ENCODE data around the gene NYNRIN. TPM values are rescaled to one million over a fixed set of nuclear protein-coding genes. Genes with fewer than 3 reads are reported as not detected.

Gene NYNRIN
- total RNA-seq, 1 experiment from 2014 or later, result 2.7 TPM

DNA sequence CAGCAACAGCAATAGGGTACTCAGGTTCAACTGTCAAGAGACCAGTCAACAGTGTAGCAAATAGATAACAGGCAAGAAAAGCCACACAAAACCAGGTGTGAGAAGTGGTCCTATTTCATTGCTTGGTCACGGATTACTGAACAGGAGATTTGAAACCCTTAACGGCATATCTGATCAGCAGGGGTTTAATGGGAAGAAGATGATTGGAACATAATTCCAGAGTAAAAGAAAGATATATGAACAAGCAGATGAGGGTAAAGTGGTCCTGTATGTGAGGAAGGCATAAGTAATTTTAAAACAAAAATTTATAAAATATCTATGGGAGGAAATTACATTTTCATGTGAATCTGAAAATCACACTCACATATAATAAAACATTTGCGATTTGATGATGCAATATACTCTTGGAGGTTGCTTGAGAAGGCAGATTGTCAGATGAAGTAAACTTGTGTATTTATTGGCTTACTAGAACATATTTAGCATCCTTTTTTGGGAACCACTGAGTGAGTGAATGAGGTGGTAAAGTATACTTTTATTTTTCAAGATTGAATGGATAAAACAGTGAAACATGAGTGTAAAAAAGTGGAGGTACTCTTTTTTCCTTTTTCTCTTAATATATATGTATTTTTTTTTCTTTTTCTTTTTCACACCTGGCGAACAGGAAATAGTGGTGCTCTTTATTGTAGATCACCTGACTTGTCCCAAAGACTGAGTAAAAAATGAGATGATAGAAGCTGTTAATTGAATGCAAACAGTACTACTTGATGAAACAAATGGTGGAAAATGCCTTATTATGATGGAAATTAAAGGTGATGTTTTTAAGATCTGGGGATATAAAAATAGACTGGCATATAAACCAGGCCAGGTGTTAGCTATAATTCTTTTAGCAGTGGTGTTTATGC lies 65.3 kb downstream of the NYNRIN start:
- no peak overlapping the region for H3K4me2 ChIP-seq (ENCODE audit: low read length)
- no peaks in the 10 kb centered on the region for H3K36me3 ChIP-seq (ENCODE audit: low read depth, low read length)
- ATAC-seq (no peak), DNase-seq (no peak)
- no peaks in the 10 kb centered on the region for H4K20me1 ChIP-seq (ENCODE audit: low read length)
- no peak overlapping the region for H2AFZ ChIP-seq (ENCODE audit: low read length)
- TF ChIP-seq CTCF (conservative IDR thresholded peaks at IDR 0.05; ENCODE audit: low read depth, low read length) (no peak), EZH2phosphoT487 (IDR thresholded peaks at IDR 0.05; ENCODE audit: borderline replicate concordance, low read length) (no peak), EZH2 (IDR thresholded peaks at IDR 0.05; ENCODE audit: low read length, unreplicated experiment) (no peak)
- H3K27ac ChIP-seq (ENCODE audit: low read length), result no peak overlapping the region
- H3F3A ChIP-seq (ENCODE audit: low read length, unreplicated experiment), result peaks cover 7% of the 10 kb centered on the region
- H3K4me1 ChIP-seq (ENCODE audit: insufficient read depth, low read length), result peaks cover 23% of the 10 kb centered on the region
- no peaks in the 10 kb centered on the region for H3K79me2 ChIP-seq (ENCODE audit: low read length)
- no peaks in the 10 kb centered on the region for H3K9me3 ChIP-seq (ENCODE audit: low read length)
- no peak overlapping the region for H3K9ac ChIP-seq (ENCODE audit: low read length)
- POLR2A ChIA-PET (ENCODE audit: unreplicated experiment), result no interaction called here
- H3K9me2 ChIP-seq (replicated peaks; ENCODE audit: low read length), result 0 out of 2 replicates have a peak, but pooled peaks cover 3% of the 10 kb centered on the region
- H3K4me3 ChIP-seq (ENCODE audit: low read length), result no peak overlapping the region
- BruUV-seq (replicated peaks), result no TSS peak
- intact Hi-C loops (cut with micrococcal nuclease), result no loop called here
- H3K27me3 ChIP-seq (ENCODE audit: low read length), result no peaks in the 10 kb centered on the region
- CTCF ChIA-PET, result interaction anchor here (0.7 kb wide), 1 partner anchor 33 kb away, joined by 7 read pairs; no protein-coding TSS in a partner anchor

- BruUV-seq (replicated peaks), result no TSS peak
- intact Hi-C loops (cut with micrococcal nuclease), result no loop called here
- CTCF ChIA-PET, result interaction anchor here (0.7 kb wide), 1 partner anchor 34 kb away, joined by 7 read pairs; no protein-coding TSS in a partner anchor
- H3K9me2 ChIP-seq (replicated peaks; ENCODE audit: low read length), result 0 out of 2 replicates have a peak, but pooled peaks cover 2% of the 10 kb centered on the region
- H3K36me3 ChIP-seq (ENCODE audit: low read depth, low read length), result no peaks in the 10 kb centered on the region
- no peak overlapping the region for H3K9ac ChIP-seq (ENCODE audit: low read length)
- no peak for ATAC-seq
- H3K4me3 ChIP-seq (ENCODE audit: low read length), result no peak overlapping the region
- peaks cover 7% of the 10 kb centered on the region for H3F3A ChIP-seq (ENCODE audit: low read length, unreplicated experiment)
- no peak overlapping the region for H3K4me2 ChIP-seq (ENCODE audit: low read length)
- no peaks in the 10 kb centered on the region for H4K20me1 ChIP-seq (ENCODE audit: low read length)
- peaks cover 18% of the 10 kb centered on the region for H3K4me1 ChIP-seq (ENCODE audit: insufficient read depth, low read length)
- no peak for DNase-seq
- H3K27ac ChIP-seq (ENCODE audit: low read length), result no peak overlapping the region
- POLR2A ChIA-PET (ENCODE audit: unreplicated experiment), result no interaction called here
- no peaks in the 10 kb centered on the region for H3K79me2 ChIP-seq (ENCODE audit: low read length)
- TF ChIP-seq EZH2 (IDR thresholded peaks at IDR 0.05; ENCODE audit: low read length, unreplicated experiment) (no peak), CTCF (conservative IDR thresholded peaks at IDR 0.05; ENCODE audit: low read depth, low read length) (no peak), EZH2phosphoT487 (IDR thresholded peaks at IDR 0.05; ENCODE audit: borderline replicate concordance, low read length) (no peak)
- no peaks in the 10 kb centered on the region for H3K27me3 ChIP-seq (ENCODE audit: low read length)
- H3K9me3 ChIP-seq (ENCODE audit: low read length), result no peaks in the 10 kb centered on the region
- H2AFZ ChIP-seq (ENCODE audit: low read length), result no peak overlapping the region
These were observed 66.6 kb downstream of the NYNRIN start for GRCh38 chr14:24465368-24465767.

- BruUV-seq (replicated peaks), result no TSS peak
- H3K9me2 ChIP-seq (replicated peaks; ENCODE audit: low read length), result no peaks in the 10 kb centered on the region
- H3K9ac ChIP-seq (ENCODE audit: low read length), result no peak overlapping the region
- TF ChIP-seq EZH2phosphoT487 (IDR thresholded peaks at IDR 0.05; ENCODE audit: borderline replicate concordance, low read length) (no peak), EZH2 (IDR thresholded peaks at IDR 0.05; ENCODE audit: low read length, unreplicated experiment) (no peak), CTCF (conservative IDR thresholded peaks at IDR 0.05; ENCODE audit: low read depth, low read length) (no peak)
- no peak overlapping the region for H3K4me3 ChIP-seq (ENCODE audit: low read length)
- H3K27ac ChIP-seq (ENCODE audit: low read length), result no peak overlapping the region
- H3K27me3 ChIP-seq (ENCODE audit: low read length), result no peaks in the 10 kb centered on the region
- peaks cover 13% of the 10 kb centered on the region for H3K4me1 ChIP-seq (ENCODE audit: insufficient read depth, low read length)
- ChIA-PET POLR2A (ENCODE audit: unreplicated experiment) (no interaction called here), CTCF (no interaction called here)
- no peak overlapping the region for H3K4me2 ChIP-seq (ENCODE audit: low read length)
- no peak overlapping the region for H2AFZ ChIP-seq (ENCODE audit: low read length)
- H3K9me3 ChIP-seq (ENCODE audit: low read length), result no peaks in the 10 kb centered on the region
- peaks cover 7% of the 10 kb centered on the region for H3F3A ChIP-seq (ENCODE audit: low read length, unreplicated experiment)
- ATAC-seq (no peak), DNase-seq (no peak)
- no peaks in the 10 kb centered on the region for H3K79me2 ChIP-seq (ENCODE audit: low read length)
- intact Hi-C loops (cut with micrococcal nuclease), result no loop called here
- H4K20me1 ChIP-seq (ENCODE audit: low read length), result no peaks in the 10 kb centered on the region
- H3K36me3 ChIP-seq (ENCODE audit: low read depth, low read length), result no peaks in the 10 kb centered on the region
These were observed 67.0 kb downstream of the NYNRIN start for GRCh38 chr14:24465805-24466204.

Measured in PC-3 (cell line).